HuH-7 (cell line): Measurements from ENCODE around the gene ANTXR2.
"Not testable (repeated sequence)": the region's sequence is repeated elsewhere in the genome, so short reads cannot be mapped to it uniquely, and the experiment has no call there.

Experiments
- DNase-seq: peaks from one replicate; pipeline ENCODE4 v3.0.0; 2011; ENCODE audit warnings: low spot score

ANTXR2 gene

GRCh38 chr4:80072744-80073472 lies at the start of gene ANTXR2:
TSS of gene ANTXR2 (minus strand) at chr4:80073229. CDS start at chr4:80072560, 669 bp downstream.
- peak; percentile 75 for DNase-seq

- not testable (repeated sequence) for DNase-seq
These were observed 48.8 kb upstream of the ANTXR2 start for GRCh38 chr4:80121815-80122214.

- not testable (repeated sequence) for DNase-seq
These were observed 46.6 kb upstream of the ANTXR2 start for GRCh38 chr4:80119620-80120019.

- no peak for DNase-seq
These were observed 43.5 kb upstream of the ANTXR2 start for GRCh38 chr4:80116516-80116915.

GRCh38 chr4:80115368-80116181 lies 42.5 kb upstream of the ANTXR2 start:
- no peak for DNase-seq

GRCh38 chr4:80114732-80115265 lies 41.8 kb upstream of the ANTXR2 start:
- no peak for DNase-seq

- no peak for DNase-seq
These were observed 40.6 kb upstream of the ANTXR2 start for GRCh38 chr4:80113615-80114014.

GRCh38 chr4:80112236-80112635 lies 39.2 kb upstream of the ANTXR2 start:
- no peak for DNase-seq

- no peak for DNase-seq
These were observed 38.2 kb upstream of the ANTXR2 start for GRCh38 chr4:80111276-80111675.

- DNase-seq, result no peak
These were observed 34.3 kb upstream of the ANTXR2 start for GRCh38 chr4:80107374-80107773.

GRCh38 chr4:80104927-80105326 lies 31.9 kb upstream of the ANTXR2 start:
- DNase-seq, result no peak

GRCh38 chr4:80103629-80104028 lies 30.6 kb upstream of the ANTXR2 start:
- no peak for DNase-seq

- DNase-seq, result no peak
These were observed 28.7 kb upstream of the ANTXR2 start for GRCh38 chr4:80101792-80102116.

GRCh38 chr4:80101071-80101791 lies 28.2 kb upstream of the ANTXR2 start:
- no peak for DNase-seq

- no peak for DNase-seq
These were observed 26.6 kb upstream of the ANTXR2 start for GRCh38 chr4:80099671-80100070.

- no peak for DNase-seq
These were observed 25.6 kb upstream of the ANTXR2 start for GRCh38 chr4:80098635-80099034.

- DNase-seq, result no peak
These were observed 24.6 kb upstream of the ANTXR2 start for GRCh38 chr4:80097400-80098177.

GRCh38 chr4:80096175-80096850 lies 23.3 kb upstream of the ANTXR2 start:
- DNase-seq, result no peak

GRCh38 chr4:80094191-80094590 lies 21.2 kb upstream of the ANTXR2 start:
- DNase-seq, result no peak

- no peak for DNase-seq
These were observed 20.5 kb upstream of the ANTXR2 start for GRCh38 chr4:80093563-80093962.

GRCh38 chr4:80092847-80093246 lies 19.8 kb upstream of the ANTXR2 start:
- no peak for DNase-seq
